Body of pancreas (tissue), 4 donors: ENCODE data around the gene S100A2. TPM values are rescaled to one million over a fixed set of nuclear protein-coding genes. Genes with fewer than 3 reads are reported as not detected.

Experiments used
- ATAC-seq: fragments of 150-250 bp; one replicate; pipeline ENCODE4 v1.9.1; 2016
- DNase-seq, 4 donors: peaks; one replicate each; pipeline ENCODE4 v3.0.0-alpha.2; 2019
- H3K27ac ChIP-seq, 4 donors: fragments of 200-600 bp; sonication (generic); 1 replicate in 3 of 4; 2 replicates in 1 of 4; pipeline versions ENCODE4 v1.5.1 to v1.6.1; 2016 to 2019; ENCODE audit warnings: mild to moderate bottlenecking in 1 of 4, mixed read lengths in 1 of 4, moderate library complexity in 1 of 4
- H3K27me3 ChIP-seq, 2 donors: fragments of 200-600 bp; sonication (generic); one replicate each; pipeline ENCODE4 v1.6.0; 2016; ENCODE audit warnings: mild to moderate bottlenecking in 1 of 2
- H3K36me3 ChIP-seq, 2 donors: fragments of 200-600 bp; sonication (generic); replicated peaks in 1 of 2; 2 replicates each; pipeline ENCODE4 v1.5.1; 2016; ENCODE audit warnings: low read depth in 2 of 2; ENCODE audit not compliant: insufficient read depth in 1 of 2
- H3K4me1 ChIP-seq: fragments of 200-600 bp; sonication (generic); one replicate; pipeline ENCODE4 v1.6.0; 2016
- H3K4me3 ChIP-seq, 2 donors: fragments of 200-600 bp; sonication (generic); 1 replicate in 1 of 2; 2 replicates in 1 of 2; pipeline ENCODE4 v1.5.1; 2016 to 2019
- H3K9me3 ChIP-seq, 3 donors: fragments of 200-600 bp; sonication (generic); 1 replicate in 2 of 3; 2 replicates in 1 of 3; pipeline ENCODE4 v1.5.1; 2016
- CTCF ChIP-seq, 7 experiments: fragments of 450-650 bp in 4 of 7; fragments of 200-600 bp in 3 of 7; sonication (generic) in 3 of 7; IDR thresholded peaks; one replicate each; pipeline ENCODE4 v1.5.1; 2016 to 2019; ENCODE audit warnings: antibody characterized with exemption in 7 of 7
- POLR2A ChIP-seq, 3 donors: fragments of 450-650 bp; IDR thresholded peaks; one replicate each; pipeline ENCODE4 v1.6.1; 2016; ENCODE audit warnings: antibody characterized with exemption in 3 of 3, mild to moderate bottlenecking in 2 of 3
- WGBS, 2 donors: methylation state at CpG; one replicate each; pipeline ENCODE4 v1.1.5; 2017; 5-methylcytosine and 5-hydroxymethylcytosine counted together
- intact Hi-C: fragments of 100-400 bp; cut with DNase I; formaldehyde crosslinking; loops from one replicate; pipeline ENCODE4 v1.15.1; 2023
- total RNA-seq, 2 donors: library from RNA; depleted of rRNA; stranded (reverse); fragments of >200 nt; gene quantifications; one replicate each; pipeline ENCODE4 v1.1.0, GENCODE V29; 2016

S100A2 gene
- total RNA-seq, 2 donors from 2014 or later: not detected

- H3K4me3 ChIP-seq: no peak overlapping the region
- no peaks in the 10 kb centered on the region for H3K36me3 ChIP-seq
- ATAC-seq: peak; percentile 57
- H3K27me3 ChIP-seq: no peaks in the 10 kb centered on the region
- peak; percentile 96 to 99 (median 97) for TF ChIP-seq CTCF (IDR thresholded peaks at IDR 0.05)
- TF ChIP-seq POLR2A (IDR thresholded peaks at IDR 0.05): no peak
- WGBS, 2 donors: 4 to 9% methylated on average over 21 to 25 of the region's 25 CpGs
- H3K27ac ChIP-seq: peak overlapping the region; percentile 9 to 83 (median 36)
- intact Hi-C loops: loop anchor here (5.0 kb wide), 1 partner anchor 41 kb away; no protein-coding TSS in a partner anchor
- no peaks in the 10 kb centered on the region for H3K9me3 ChIP-seq
- H3K4me1 ChIP-seq: peaks cover 40% of the 10 kb centered on the region
- DNase-seq: peak; percentile 85 to 90 (median 86)
These were observed 2.9 kb upstream of the S100A2 start for GRCh38 chr1:153568367-153569099.

DNA sequence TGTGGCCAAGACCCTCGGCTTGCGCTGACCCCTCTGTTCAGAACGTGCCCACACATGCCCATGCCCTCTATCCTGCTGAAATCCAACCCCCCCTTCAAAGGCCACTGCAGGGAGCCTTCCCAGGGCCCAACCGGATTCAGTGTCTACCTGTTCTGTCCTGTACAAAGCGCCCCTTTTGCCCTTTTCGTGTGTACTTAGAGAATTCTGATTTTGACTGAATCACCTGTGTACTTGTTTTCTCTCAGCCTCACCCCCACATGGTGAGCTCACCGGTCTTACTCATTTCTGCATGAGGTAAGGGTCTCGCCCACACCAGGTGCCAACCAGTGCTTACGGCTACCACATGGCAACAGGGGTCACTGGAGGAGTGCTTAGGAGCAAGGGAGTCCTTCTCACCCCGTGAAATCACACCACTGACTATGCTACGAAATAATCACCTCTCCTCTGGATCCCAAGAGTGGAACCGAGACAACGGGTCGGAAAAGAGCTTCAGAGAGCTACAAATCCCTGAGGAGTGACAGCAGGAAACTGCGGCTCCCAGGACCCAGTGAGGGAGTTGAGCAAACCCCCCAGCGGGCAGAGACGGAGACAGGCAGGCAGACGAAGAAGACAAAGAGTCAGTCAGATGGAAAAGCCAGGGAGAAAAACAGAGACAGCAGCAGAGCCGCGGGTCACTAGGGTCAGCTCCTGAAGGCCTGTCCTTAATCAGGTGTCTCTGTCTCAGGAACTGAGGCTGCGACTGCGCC, 2.1 kb upstream of the S100A2 start:
- intact Hi-C loops: loop anchor here (5.0 kb wide), 1 partner anchor 40 kb away; no protein-coding TSS in a partner anchor
- TF ChIP-seq CTCF (IDR thresholded peaks at IDR 0.05) (no peak), POLR2A (IDR thresholded peaks at IDR 0.05) (no peak)
- H3K9me3 ChIP-seq: no peaks in the 10 kb centered on the region
- ATAC-seq (no peak), DNase-seq (peak in 1 of 4 donors; percentile 15)
- H3K4me3 ChIP-seq: no peak overlapping the region
- H3K27ac ChIP-seq: peak overlapping the region; percentile 9 to 83 (median 30)
- no peaks in the 10 kb centered on the region for H3K36me3 ChIP-seq
- H3K4me1 ChIP-seq: peaks cover 40% of the 10 kb centered on the region
- WGBS, 2 donors: 73 to 78% methylated on average over 22 of the region's 22 CpGs
- H3K27me3 ChIP-seq: no peaks in the 10 kb centered on the region

DNA sequence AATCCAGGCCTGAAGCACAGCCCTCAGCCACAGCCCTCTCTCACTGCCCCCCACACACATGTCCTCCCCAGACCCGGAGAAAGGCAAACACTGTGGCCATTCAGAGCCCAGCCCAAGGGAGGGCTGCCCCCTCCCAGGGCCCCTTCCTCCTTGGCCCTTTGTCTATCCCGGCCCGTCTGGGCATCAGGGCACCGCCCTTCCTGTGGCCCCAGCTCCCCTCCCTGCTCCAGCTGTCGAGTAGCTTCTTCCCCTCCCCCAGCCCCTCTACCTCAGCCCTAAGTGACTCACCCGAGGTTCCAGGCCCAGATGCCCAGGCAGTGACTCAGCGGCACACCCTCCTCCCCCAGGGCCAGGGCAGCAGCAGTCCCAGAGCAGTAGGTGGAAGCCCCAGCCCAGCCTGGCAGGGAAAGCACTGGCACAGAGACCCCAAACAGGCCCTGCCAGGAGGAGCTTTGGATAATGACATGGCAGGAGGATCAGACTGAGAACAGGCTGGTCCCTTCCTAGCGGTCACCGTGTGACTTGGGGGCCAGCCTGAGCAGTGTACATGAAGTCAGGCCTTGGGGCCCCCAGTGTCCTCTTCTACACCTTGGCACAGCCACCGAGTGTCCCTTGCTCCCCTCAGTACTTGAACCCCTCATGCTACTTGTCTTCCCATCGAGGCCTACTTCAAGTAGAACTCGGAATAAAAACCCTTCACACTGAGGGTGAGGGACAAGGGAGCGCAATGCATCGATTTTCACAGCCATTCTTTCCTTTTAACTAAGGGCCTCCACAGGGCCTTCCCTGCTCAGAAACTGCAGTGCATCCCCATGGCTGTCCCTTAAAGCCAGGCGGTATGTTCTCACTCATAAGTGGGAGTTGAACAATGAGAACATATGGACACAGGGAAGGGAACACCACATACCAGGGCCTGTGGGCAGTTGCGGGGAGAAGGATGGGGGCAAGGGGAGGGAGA, 1.0 kb upstream of the S100A2 start:
- 52 to 66% methylated on average over 13 to 16 of the region's 16 CpGs for WGBS, 2 donors
- peaks cover 33% of the 10 kb centered on the region for H3K4me1 ChIP-seq

More for the DNA sequence above, 1.0 kb upstream of the S100A2 start:
- TF ChIP-seq CTCF (IDR thresholded peaks at IDR 0.05) (no peak), POLR2A (IDR thresholded peaks at IDR 0.05) (peak; percentile 65 to 74 (median 73))
- no peaks in the 10 kb centered on the region for H3K27me3 ChIP-seq
- no peak overlapping the region for H3K4me3 ChIP-seq
- H3K27ac ChIP-seq: peak overlapping the region; percentile 76 to 86 (median 82)
- H3K9me3 ChIP-seq: no peaks in the 10 kb centered on the region
- ATAC-seq: peak; percentile 92
- no peaks in the 10 kb centered on the region for H3K36me3 ChIP-seq
- DNase-seq: peak; percentile 84 to 99 (median 90)
- intact Hi-C loops: loop anchor here (5.0 kb wide), 1 partner anchor 39 kb away; no protein-coding TSS in a partner anchor
